ENCODE measurements around the gene GPR161. TPM values are rescaled to one million over a fixed set of nuclear protein-coding genes. Genes with fewer than 3 reads are reported as not detected.

The GPR161 gene
- total RNA-seq, 1 donor: 13.8 TPM

GRCh38 chr1:168045311-168045710 lies 91.4 kb downstream of the GPR161 start:
- Histone ChIP-seq H3K79me2 (ENCODE audit: insufficient read depth, low read length) (no peaks in the 10 kb centered on the region), H3K36me3 (ENCODE audit: insufficient read depth, low read length) (peaks cover 25% of the 10 kb centered on the region), H3K27me3 (ENCODE audit: insufficient read depth, low read length) (no peaks in the 10 kb centered on the region), H2AFZ (ENCODE audit: low read length) (no peak overlapping the region), H3K4me2 (ENCODE audit: insufficient read depth, low read length) (no peak overlapping the region), H3K4me3 (ENCODE audit: insufficient read depth, low read length) (no peak overlapping the region), H3K27ac (ENCODE audit: low read depth, low read length) (no peak overlapping the region), H4K20me1 (ENCODE audit: insufficient read depth, low read length) (no peaks in the 10 kb centered on the region), H3K9me3 (ENCODE audit: low read depth, low read length) (no peaks in the 10 kb centered on the region), H3K4me1 (ENCODE audit: insufficient read depth, low read length) (no peaks in the 10 kb centered on the region)
- no peak for DNase-seq (ENCODE audit: insufficient read length, low spot score, missing footprints)
- TF ChIP-seq CTCF (IDR thresholded peaks at IDR 0.05; ENCODE audit: extremely low read depth, low read depth, low read length): no peak

GRCh38 chr1:168042362-168042761 lies 94.4 kb downstream of the GPR161 start:
- H3K27ac ChIP-seq (ENCODE audit: low read depth, low read length): no peak overlapping the region
- no peak overlapping the region for H3K4me3 ChIP-seq (ENCODE audit: insufficient read depth, low read length)
- no peaks in the 10 kb centered on the region for H3K79me2 ChIP-seq (ENCODE audit: insufficient read depth, low read length)
- H2AFZ ChIP-seq (ENCODE audit: low read length): no peak overlapping the region
- H3K4me2 ChIP-seq (ENCODE audit: insufficient read depth, low read length): no peak overlapping the region
- no peaks in the 10 kb centered on the region for H4K20me1 ChIP-seq (ENCODE audit: insufficient read depth, low read length)
- peaks cover 29% of the 10 kb centered on the region for H3K36me3 ChIP-seq (ENCODE audit: insufficient read depth, low read length)
- no peaks in the 10 kb centered on the region for H3K27me3 ChIP-seq (ENCODE audit: insufficient read depth, low read length)
- no peaks in the 10 kb centered on the region for H3K4me1 ChIP-seq (ENCODE audit: insufficient read depth, low read length)
- no peaks in the 10 kb centered on the region for H3K9me3 ChIP-seq (ENCODE audit: low read depth, low read length)
- no peak for DNase-seq (ENCODE audit: insufficient read length, low spot score, missing footprints)
- no peak for TF ChIP-seq CTCF (IDR thresholded peaks at IDR 0.05; ENCODE audit: extremely low read depth, low read depth, low read length)

- Histone ChIP-seq H3K36me3 (ENCODE audit: insufficient read depth, low read length) (peaks cover 3% of the 10 kb centered on the region), H3K27me3 (ENCODE audit: insufficient read depth, low read length) (no peaks in the 10 kb centered on the region), H4K20me1 (ENCODE audit: insufficient read depth, low read length) (no peaks in the 10 kb centered on the region), H3K9me3 (ENCODE audit: low read depth, low read length) (no peaks in the 10 kb centered on the region), H3K4me2 (ENCODE audit: insufficient read depth, low read length) (no peak overlapping the region), H3K4me3 (ENCODE audit: insufficient read depth, low read length) (no peak overlapping the region), H3K79me2 (ENCODE audit: insufficient read depth, low read length) (no peaks in the 10 kb centered on the region), H3K4me1 (ENCODE audit: insufficient read depth, low read length) (peaks cover 4% of the 10 kb centered on the region), H2AFZ (ENCODE audit: low read length) (no peak overlapping the region), H3K27ac (ENCODE audit: low read depth, low read length) (no peak overlapping the region)
- DNase-seq (ENCODE audit: insufficient read length, low spot score, missing footprints): peak; percentile 68
- no peak for TF ChIP-seq CTCF (IDR thresholded peaks at IDR 0.05; ENCODE audit: extremely low read depth, low read depth, low read length)
Measured at GRCh38 chr1:168035345-168035744, 101.4 kb downstream of the GPR161 start.

GRCh38 chr1:168032029-168032428 lies 104.7 kb downstream of the GPR161 start:
- peaks cover 4% of the 10 kb centered on the region for H3K4me1 ChIP-seq (ENCODE audit: insufficient read depth, low read length)
- H2AFZ ChIP-seq (ENCODE audit: low read length): no peak overlapping the region
- no peaks in the 10 kb centered on the region for H3K9me3 ChIP-seq (ENCODE audit: low read depth, low read length)
- no peaks in the 10 kb centered on the region for H3K36me3 ChIP-seq (ENCODE audit: insufficient read depth, low read length)
- no peaks in the 10 kb centered on the region for H4K20me1 ChIP-seq (ENCODE audit: insufficient read depth, low read length)
- H3K27me3 ChIP-seq (ENCODE audit: insufficient read depth, low read length): no peaks in the 10 kb centered on the region
- DNase-seq (ENCODE audit: insufficient read length, low spot score, missing footprints): no peak
- TF ChIP-seq CTCF (IDR thresholded peaks at IDR 0.05; ENCODE audit: extremely low read depth, low read depth, low read length): no peak
- H3K4me2 ChIP-seq (ENCODE audit: insufficient read depth, low read length): no peak overlapping the region
- H3K79me2 ChIP-seq (ENCODE audit: insufficient read depth, low read length): no peaks in the 10 kb centered on the region
- no peak overlapping the region for H3K4me3 ChIP-seq (ENCODE audit: insufficient read depth, low read length)
- no peak overlapping the region for H3K27ac ChIP-seq (ENCODE audit: low read depth, low read length)

Data from osteoblast (primary cell).